Measurements from ENCODE around the gene CFAP46. TPM values are rescaled to one million over a fixed set of nuclear protein-coding genes. Genes with fewer than 3 reads are reported as not detected.

Gene CFAP46
- total and polyA plus RNA-seq, 2 experiments from 2014 or later, result 3.1 to 5.4 TPM

DNA sequence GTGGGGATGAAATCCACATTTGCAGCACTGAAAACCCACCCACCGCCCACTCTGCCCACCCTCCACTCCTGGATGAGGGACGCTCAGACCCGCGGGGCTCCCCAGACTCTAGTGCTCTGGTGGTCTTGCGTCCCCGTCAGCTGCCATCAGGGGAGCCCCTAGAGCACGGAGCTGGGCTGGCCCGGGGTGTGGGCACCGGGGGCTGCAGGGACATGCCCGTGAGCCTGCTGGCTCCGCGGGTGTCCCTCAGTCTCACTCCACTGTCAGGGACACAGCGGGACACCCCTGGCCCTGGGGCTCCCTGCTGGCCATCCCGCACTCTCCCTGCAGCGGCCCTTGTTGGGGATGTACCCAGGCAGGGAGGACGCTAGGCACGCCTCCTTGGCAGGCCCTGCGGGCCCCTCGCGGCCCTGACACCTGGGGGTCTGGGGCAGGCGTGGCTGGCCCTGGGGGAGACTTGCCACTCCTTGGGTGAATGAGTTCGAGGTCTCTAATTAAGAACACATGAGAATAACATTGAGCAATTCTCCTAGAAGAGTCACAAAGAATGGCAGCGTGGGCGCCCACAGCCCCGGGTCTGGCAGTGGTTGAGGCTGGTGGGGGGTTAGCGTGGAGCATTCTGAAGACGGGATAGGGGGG is 64.2 kb downstream of the CFAP46 start:
- no peak overlapping the region for H3K4me3 Mint-ChIP-seq
- no peak for ATAC-seq

More for the DNA sequence above, 64.2 kb downstream of the CFAP46 start:
- Mint-ChIP-seq H3K4me1 (peaks cover 11% of the 10 kb centered on the region), H3K27me3 (ENCODE audit: insufficient read depth, low read depth, poor library complexity) (peaks cover 17% of the 10 kb centered on the region), H3K36me3 (ENCODE audit: low read depth) (no peaks in the 10 kb centered on the region; the same call in 2 of the 3 replicates), H3K27ac (no peak overlapping the region), H3K9me3 (peaks cover 17% of the 10 kb centered on the region)
- H3K27ac ChIP-seq (ENCODE audit: low read depth), result no peak overlapping the region
- no peaks in the 10 kb centered on the region for H3K36me3 ChIP-seq (ENCODE audit: insufficient read depth)
- no peaks in the 10 kb centered on the region for H4K20me1 ChIP-seq (replicated peaks; ENCODE audit: insufficient read depth)
- H3K4me1 ChIP-seq (ENCODE audit: insufficient read depth), result no peaks in the 10 kb centered on the region
- H3F3A ChIP-seq (replicated peaks; ENCODE audit: low read depth), result no peaks in the 10 kb centered on the region
- no peaks in the 10 kb centered on the region for H3K79me2 ChIP-seq (replicated peaks; ENCODE audit: insufficient read depth)
- no peaks in the 10 kb centered on the region for H3K9me2 ChIP-seq (ENCODE audit: insufficient read depth)
- TF ChIP-seq JUNB (IDR thresholded peaks at IDR 0.05; ENCODE audit: unreplicated experiment), result no peak
- TF ChIP-seq, protein P1, sequence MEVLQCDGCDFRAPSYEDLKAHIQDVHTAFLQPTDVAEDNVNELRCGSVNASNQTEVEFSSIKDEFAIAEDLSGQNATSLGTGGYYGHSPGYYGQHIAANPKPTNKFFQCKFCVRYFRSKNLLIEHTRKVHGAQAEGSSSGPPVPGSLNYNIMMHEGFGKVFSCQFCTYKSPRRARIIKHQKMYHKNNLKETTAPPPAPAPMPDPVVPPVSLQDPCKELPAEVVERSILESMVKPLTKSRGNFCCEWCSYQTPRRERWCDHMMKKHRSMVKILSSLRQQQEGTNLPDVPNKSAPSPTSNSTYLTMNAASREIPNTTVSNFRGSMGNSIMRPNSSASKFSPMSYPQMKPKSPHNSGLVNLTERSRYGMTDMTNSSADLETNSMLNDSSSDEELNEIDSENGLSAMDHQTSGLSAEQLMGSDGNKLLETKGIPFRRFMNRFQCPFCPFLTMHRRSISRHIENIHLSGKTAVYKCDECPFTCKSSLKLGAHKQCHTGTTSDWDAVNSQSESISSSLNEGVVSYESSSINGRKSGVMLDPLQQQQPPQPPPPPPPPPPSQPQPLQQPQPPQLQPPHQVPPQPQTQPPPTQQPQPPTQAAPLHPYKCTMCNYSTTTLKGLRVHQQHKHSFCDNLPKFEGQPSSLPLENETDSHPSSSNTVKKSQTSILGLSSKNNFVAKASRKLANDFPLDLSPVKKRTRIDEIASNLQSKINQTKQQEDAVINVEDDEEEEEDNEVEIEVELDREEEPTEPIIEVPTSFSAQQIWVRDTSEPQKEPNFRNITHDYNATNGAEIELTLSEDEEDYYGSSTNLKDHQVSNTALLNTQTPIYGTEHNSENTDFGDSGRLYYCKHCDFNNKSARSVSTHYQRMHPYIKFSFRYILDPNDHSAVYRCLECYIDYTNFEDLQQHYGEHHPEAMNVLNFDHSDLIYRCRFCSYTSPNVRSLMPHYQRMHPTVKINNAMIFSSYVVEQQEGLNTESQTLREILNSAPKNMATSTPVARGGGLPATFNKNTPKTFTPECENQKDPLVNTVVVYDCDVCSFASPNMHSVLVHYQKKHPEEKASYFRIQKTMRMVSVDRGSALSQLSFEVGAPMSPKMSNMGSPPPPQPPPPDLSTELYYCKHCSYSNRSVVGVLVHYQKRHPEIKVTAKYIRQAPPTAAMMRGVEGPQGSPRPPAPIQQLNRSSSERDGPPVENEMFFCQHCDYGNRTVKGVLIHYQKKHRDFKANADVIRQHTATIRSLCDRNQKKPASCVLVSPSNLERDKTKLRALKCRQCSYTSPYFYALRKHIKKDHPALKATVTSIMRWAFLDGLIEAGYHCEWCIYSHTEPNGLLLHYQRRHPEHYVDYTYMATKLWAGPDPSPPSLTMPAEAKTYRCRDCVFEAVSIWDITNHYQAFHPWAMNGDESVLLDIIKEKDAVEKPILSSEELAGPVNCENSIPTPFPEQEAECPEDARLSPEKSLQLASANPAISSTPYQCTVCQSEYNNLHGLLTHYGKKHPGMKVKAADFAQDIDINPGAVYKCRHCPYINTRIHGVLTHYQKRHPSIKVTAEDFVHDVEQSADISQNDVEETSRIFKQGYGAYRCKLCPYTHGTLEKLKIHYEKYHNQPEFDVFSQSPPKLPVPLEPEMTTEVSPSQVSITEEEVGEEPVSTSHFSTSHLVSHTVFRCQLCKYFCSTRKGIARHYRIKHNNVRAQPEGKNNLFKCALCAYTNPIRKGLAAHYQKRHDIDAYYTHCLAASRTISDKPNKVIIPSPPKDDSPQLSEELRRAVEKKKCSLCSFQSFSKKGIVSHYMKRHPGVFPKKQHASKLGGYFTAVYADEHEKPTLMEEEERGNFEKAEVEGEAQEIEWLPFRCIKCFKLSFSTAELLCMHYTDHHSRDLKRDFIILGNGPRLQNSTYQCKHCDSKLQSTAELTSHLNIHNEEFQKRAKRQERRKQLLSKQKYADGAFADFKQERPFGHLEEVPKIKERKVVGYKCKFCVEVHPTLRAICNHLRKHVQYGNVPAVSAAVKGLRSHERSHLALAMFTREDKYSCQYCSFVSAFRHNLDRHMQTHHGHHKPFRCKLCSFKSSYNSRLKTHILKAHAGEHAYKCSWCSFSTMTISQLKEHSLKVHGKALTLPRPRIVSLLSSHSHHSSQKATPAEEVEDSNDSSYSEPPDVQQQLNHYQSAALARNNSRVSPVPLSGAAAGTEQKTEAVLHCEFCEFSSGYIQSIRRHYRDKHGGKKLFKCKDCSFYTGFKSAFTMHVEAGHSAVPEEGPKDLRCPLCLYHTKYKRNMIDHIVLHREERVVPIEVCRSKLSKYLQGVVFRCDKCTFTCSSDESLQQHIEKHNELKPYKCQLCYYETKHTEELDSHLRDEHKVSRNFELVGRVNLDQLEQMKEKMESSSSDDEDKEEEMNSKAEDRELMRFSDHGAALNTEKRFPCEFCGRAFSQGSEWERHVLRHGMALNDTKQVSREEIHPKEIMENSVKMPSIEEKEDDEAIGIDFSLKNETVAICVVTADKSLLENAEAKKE (CRISPR knock-in tag; IDR thresholded peaks at IDR 0.05), result no peak
- no peak for TF ChIP-seq ZNF114 (CRISPR knock-in tag; IDR thresholded peaks at IDR 0.05)
- no peak for TF ChIP-seq CREB1 (CRISPR knock-in tag; IDR thresholded peaks at IDR 0.05; ENCODE audit: low read depth)
- TF ChIP-seq, protein P2, sequence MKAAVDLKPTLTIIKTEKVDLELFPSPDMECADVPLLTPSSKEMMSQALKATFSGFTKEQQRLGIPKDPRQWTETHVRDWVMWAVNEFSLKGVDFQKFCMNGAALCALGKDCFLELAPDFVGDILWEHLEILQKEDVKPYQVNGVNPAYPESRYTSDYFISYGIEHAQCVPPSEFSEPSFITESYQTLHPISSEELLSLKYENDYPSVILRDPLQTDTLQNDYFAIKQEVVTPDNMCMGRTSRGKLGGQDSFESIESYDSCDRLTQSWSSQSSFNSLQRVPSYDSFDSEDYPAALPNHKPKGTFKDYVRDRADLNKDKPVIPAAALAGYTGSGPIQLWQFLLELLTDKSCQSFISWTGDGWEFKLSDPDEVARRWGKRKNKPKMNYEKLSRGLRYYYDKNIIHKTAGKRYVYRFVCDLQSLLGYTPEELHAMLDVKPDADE (IDR thresholded peaks at IDR 0.05), result no peak
- no peak for TF ChIP-seq STAT1 (IDR thresholded peaks at IDR 0.05; ENCODE audit: unreplicated experiment)
- TF ChIP-seq EZH2 (IDR thresholded peaks at IDR 0.05; ENCODE audit: low read depth, unreplicated experiment), result no peak
- TF ChIP-seq ZNF331 (CRISPR knock-in tag; IDR thresholded peaks at IDR 0.05; ENCODE audit: low read depth), result no peak
- no peak for TF ChIP-seq NANOG (IDR thresholded peaks at IDR 0.05; ENCODE audit: borderline replicate concordance)
- TF ChIP-seq, protein P3, sequence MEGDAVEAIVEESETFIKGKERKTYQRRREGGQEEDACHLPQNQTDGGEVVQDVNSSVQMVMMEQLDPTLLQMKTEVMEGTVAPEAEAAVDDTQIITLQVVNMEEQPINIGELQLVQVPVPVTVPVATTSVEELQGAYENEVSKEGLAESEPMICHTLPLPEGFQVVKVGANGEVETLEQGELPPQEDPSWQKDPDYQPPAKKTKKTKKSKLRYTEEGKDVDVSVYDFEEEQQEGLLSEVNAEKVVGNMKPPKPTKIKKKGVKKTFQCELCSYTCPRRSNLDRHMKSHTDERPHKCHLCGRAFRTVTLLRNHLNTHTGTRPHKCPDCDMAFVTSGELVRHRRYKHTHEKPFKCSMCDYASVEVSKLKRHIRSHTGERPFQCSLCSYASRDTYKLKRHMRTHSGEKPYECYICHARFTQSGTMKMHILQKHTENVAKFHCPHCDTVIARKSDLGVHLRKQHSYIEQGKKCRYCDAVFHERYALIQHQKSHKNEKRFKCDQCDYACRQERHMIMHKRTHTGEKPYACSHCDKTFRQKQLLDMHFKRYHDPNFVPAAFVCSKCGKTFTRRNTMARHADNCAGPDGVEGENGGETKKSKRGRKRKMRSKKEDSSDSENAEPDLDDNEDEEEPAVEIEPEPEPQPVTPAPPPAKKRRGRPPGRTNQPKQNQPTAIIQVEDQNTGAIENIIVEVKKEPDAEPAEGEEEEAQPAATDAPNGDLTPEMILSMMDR (conservative IDR thresholded peaks at IDR 0.05; ENCODE audit: low read depth in 2 of 2), result no peak
- no peak for TF ChIP-seq EZH2phosphoT487 (IDR thresholded peaks at IDR 0.05; ENCODE audit: unreplicated experiment)
- TF ChIP-seq, protein P4, sequence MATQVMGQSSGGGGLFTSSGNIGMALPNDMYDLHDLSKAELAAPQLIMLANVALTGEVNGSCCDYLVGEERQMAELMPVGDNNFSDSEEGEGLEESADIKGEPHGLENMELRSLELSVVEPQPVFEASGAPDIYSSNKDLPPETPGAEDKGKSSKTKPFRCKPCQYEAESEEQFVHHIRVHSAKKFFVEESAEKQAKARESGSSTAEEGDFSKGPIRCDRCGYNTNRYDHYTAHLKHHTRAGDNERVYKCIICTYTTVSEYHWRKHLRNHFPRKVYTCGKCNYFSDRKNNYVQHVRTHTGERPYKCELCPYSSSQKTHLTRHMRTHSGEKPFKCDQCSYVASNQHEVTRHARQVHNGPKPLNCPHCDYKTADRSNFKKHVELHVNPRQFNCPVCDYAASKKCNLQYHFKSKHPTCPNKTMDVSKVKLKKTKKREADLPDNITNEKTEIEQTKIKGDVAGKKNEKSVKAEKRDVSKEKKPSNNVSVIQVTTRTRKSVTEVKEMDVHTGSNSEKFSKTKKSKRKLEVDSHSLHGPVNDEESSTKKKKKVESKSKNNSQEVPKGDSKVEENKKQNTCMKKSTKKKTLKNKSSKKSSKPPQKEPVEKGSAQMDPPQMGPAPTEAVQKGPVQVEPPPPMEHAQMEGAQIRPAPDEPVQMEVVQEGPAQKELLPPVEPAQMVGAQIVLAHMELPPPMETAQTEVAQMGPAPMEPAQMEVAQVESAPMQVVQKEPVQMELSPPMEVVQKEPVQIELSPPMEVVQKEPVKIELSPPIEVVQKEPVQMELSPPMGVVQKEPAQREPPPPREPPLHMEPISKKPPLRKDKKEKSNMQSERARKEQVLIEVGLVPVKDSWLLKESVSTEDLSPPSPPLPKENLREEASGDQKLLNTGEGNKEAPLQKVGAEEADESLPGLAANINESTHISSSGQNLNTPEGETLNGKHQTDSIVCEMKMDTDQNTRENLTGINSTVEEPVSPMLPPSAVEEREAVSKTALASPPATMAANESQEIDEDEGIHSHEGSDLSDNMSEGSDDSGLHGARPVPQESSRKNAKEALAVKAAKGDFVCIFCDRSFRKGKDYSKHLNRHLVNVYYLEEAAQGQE (IDR thresholded peaks at IDR 0.05; ENCODE audit: unreplicated experiment), result no peak
- TF ChIP-seq POLR2AphosphoS5 (IDR thresholded peaks at IDR 0.05; ENCODE audit: low read depth), result no peak
- no peak overlapping the region for H2AFZ ChIP-seq
- no peak overlapping the region for H3K4me3 ChIP-seq
- no peak overlapping the region for H3K4me2 ChIP-seq
- DNase-seq (ENCODE audit: low spot score), result no peak
- no peaks in the 10 kb centered on the region for H3K27me3 ChIP-seq (ENCODE audit: insufficient read depth)
